Nephron progenitor cell (in vitro differentiated cells): ENCODE measurements around the gene TNRC6C.

Experiments used
- DNase-seq: peaks from one replicate; pipeline ENCODE4 v3.0.0; 2021
- H3K27ac Mint-ChIP-seq: 2 replicates; pipeline ENCODE4 v1.8.0; 2021; ENCODE audit warnings: mild to moderate bottlenecking, moderate library complexity, mixed read lengths
- H3K27me3 Mint-ChIP-seq: 2 replicates; pipeline ENCODE4 v1.8.0; 2021; ENCODE audit warnings: mild to moderate bottlenecking, low read depth, mixed read lengths; ENCODE audit not compliant: poor library complexity
- H3K36me3 Mint-ChIP-seq: 2 replicates; pipeline ENCODE4 v1.8.0; 2021; ENCODE audit warnings: low read depth, mixed read lengths
- H3K4me1 Mint-ChIP-seq: 2 replicates; pipeline ENCODE4 v1.8.0; 2021; ENCODE audit warnings: mixed read lengths
- H3K4me3 Mint-ChIP-seq: 2 replicates; pipeline ENCODE4 v1.8.0; 2021; ENCODE audit warnings: mild to moderate bottlenecking, moderate library complexity, mixed read lengths
- H3K9me3 Mint-ChIP-seq: 2 replicates; pipeline ENCODE4 v1.8.0; 2021; ENCODE audit warnings: mild to moderate bottlenecking, moderate library complexity, mixed read lengths
- TF ChIP-seq, protein P1 (sequence below): fragments of 200-600 bp; sonication (generic); IDR thresholded peaks from 2 replicates; pipeline ENCODE4 v1.5.0; 2021; ENCODE audit warnings: antibody characterized with exemption

The TNRC6C gene

DNA sequence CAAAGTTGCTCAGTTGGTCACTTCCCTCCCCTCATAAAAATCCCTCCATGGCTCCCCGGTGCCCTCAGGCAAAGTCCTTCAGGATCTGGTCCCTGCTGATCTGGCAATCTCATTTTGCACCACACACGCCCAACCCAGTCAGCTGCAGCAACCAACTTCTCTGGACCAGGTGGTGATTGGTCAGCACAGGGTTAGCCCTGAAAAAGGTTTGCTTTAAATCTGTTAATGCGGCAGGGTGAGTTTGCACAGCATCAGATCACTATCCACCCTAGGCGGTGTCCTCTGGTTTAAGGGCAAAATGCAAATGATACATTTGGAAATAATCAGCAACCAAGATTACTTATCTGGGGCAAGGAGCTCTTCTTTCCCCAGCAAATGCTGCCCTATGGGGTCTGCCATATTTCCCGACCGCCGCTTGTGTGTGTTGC is 42.9 kb upstream of the TNRC6C start:
- H3K9me3 Mint-ChIP-seq, result peaks cover 44% of the 10 kb centered on the region
- no peak for DNase-seq
- peaks cover 24% of the 10 kb centered on the region for H3K4me1 Mint-ChIP-seq
- H3K4me3 Mint-ChIP-seq, result no peak overlapping the region
- H3K27ac Mint-ChIP-seq, result no peak overlapping the region
- TF ChIP-seq, protein P1, sequence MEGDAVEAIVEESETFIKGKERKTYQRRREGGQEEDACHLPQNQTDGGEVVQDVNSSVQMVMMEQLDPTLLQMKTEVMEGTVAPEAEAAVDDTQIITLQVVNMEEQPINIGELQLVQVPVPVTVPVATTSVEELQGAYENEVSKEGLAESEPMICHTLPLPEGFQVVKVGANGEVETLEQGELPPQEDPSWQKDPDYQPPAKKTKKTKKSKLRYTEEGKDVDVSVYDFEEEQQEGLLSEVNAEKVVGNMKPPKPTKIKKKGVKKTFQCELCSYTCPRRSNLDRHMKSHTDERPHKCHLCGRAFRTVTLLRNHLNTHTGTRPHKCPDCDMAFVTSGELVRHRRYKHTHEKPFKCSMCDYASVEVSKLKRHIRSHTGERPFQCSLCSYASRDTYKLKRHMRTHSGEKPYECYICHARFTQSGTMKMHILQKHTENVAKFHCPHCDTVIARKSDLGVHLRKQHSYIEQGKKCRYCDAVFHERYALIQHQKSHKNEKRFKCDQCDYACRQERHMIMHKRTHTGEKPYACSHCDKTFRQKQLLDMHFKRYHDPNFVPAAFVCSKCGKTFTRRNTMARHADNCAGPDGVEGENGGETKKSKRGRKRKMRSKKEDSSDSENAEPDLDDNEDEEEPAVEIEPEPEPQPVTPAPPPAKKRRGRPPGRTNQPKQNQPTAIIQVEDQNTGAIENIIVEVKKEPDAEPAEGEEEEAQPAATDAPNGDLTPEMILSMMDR, result no peak
- peaks cover 58% of the 10 kb centered on the region for H3K27me3 Mint-ChIP-seq
- H3K36me3 Mint-ChIP-seq, result peaks cover 5% of the 10 kb centered on the region

DNA sequence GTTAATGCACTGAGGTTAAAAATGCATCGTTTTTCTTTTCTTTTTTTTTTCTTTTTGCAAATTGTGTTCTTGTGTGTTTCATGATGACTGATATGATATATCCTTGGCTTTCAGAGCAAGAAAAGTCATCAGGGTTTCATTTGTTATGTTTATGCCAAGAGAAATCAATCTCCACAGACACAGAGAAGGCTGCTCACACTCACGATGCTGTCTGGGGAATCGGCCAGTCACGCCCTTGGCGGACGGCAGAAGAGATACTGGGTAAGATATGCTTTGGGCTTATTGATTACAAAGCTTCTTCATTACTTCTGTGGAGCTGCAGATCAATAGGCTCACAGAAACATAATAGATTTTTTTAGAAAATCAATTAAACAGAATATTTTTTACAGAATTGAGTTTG is 42.2 kb upstream of the TNRC6C start:
- no peak overlapping the region for H3K4me3 Mint-ChIP-seq
- H3K27me3 Mint-ChIP-seq, result peaks cover 53% of the 10 kb centered on the region
- H3K9me3 Mint-ChIP-seq, result peaks cover 40% of the 10 kb centered on the region
- no peak overlapping the region for H3K27ac Mint-ChIP-seq
- peaks cover 24% of the 10 kb centered on the region for H3K4me1 Mint-ChIP-seq
- TF ChIP-seq, protein P1, result no peak
- peaks cover 5% of the 10 kb centered on the region for H3K36me3 Mint-ChIP-seq
- DNase-seq, result no peak

DNA sequence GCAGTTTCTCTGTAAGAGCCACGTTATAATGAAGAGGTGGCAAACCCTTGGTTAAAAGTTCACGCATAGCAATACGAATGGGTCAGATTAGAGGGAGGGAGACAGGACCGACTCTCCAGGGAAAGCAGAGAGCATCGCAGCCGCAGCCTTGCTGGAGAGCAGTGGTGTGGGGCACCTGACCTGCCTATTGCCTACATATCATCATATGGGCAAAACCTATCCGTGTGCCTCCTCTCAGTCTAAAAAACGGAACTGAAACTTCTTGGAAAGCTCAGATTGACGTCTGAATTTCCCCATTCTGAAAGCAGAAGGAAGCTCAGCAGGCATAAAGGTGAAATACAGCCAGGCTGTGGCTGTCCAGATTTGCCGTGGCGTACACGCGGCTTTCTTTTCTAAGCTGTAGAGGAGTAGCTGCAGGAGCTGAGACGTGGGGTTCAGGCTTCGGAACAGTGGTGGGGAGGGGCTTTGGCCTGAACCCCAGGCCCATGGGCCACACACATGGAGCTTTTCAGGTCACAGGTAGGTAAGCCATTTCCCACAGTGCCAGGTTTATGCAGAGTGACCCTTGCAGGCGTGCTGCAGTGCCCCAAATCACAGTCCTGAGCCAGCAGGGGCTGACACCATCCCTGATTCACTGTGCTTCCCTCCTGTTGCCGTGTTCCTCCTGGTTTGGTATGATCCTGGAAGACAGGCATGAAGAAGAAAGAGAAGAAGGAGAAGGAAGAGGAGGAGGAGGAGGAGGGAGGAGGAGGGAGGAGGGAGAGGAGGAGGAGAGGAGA is 41.6 kb upstream of the TNRC6C start:
- peaks cover 5% of the 10 kb centered on the region for H3K36me3 Mint-ChIP-seq
- H3K4me1 Mint-ChIP-seq, result peaks cover 24% of the 10 kb centered on the region
- DNase-seq, result no peak
- H3K4me3 Mint-ChIP-seq, result no peak overlapping the region
- TF ChIP-seq, protein P1, result no peak
- no peak overlapping the region for H3K27ac Mint-ChIP-seq
- peaks cover 54% of the 10 kb centered on the region for H3K27me3 Mint-ChIP-seq
- peaks cover 37% of the 10 kb centered on the region for H3K9me3 Mint-ChIP-seq

DNA sequence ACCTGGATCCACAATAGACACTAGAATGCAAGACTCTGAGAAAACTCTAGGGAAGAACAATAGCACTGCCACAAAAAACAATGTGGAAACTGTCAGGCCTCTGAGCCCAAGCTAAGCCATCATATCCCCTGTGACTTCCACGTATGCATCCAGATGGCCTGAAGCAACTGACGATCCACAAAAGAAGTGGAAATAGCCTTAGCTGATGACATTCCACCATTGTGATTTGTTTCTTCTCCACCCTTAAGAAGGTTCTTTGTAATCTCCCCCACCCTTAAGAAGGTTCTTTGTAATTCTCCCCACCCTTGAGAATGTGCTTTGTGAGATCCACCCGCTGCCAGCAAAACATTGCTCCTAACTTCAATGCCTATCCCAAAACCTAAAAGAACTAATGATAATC is 39.2 kb upstream of the TNRC6C start:
- peaks cover 29% of the 10 kb centered on the region for H3K9me3 Mint-ChIP-seq
- DNase-seq, result no peak
- H3K27ac Mint-ChIP-seq, result no peak overlapping the region
- H3K4me3 Mint-ChIP-seq, result no peak overlapping the region
- peaks cover 53% of the 10 kb centered on the region for H3K27me3 Mint-ChIP-seq
- peaks cover 5% of the 10 kb centered on the region for H3K36me3 Mint-ChIP-seq
- TF ChIP-seq, protein P1, result no peak
- H3K4me1 Mint-ChIP-seq, result peaks cover 30% of the 10 kb centered on the region

DNA sequence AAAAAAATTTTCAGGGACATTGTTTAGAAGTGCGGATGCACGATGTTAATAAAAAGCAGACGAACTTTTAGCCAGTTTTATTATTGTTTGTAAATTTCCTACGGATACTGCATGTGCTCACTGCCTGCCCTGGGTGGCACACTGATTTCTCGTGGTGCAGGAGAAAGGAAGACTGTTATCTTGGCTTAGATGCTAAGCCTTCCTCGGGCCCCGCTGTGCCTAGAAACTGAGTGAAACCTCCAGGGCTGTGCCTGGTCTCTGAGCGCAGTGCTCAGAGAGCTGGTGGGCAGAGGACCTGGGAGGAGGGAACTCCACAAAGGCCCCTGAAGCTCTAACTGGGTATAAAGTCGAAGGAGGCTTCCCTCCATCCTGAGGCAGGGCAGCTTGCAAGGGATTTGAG is 35.4 kb upstream of the TNRC6C start:
- Mint-ChIP-seq H3K27ac (no peak overlapping the region), H3K9me3 (peaks cover 22% of the 10 kb centered on the region), H3K36me3 (peaks cover 5% of the 10 kb centered on the region), H3K4me3 (no peak overlapping the region), H3K27me3 (peaks cover 38% of the 10 kb centered on the region), H3K4me1 (peaks cover 39% of the 10 kb centered on the region)
- no peak for DNase-seq
- TF ChIP-seq, protein P1, result no peak
